HG03045 (cell line): Measurements from ENCODE around the gene PLCB3.

Experiments
- ATAC-seq: cut with Tn5 transposase; IDR thresholded peaks from one replicate; pipeline ENCODE4 v1.9.1; 2021; ENCODE audit warnings: mild to moderate bottlenecking, moderate library complexity; ENCODE audit not compliant: unreplicated experiment

The PLCB3 gene

DNA sequence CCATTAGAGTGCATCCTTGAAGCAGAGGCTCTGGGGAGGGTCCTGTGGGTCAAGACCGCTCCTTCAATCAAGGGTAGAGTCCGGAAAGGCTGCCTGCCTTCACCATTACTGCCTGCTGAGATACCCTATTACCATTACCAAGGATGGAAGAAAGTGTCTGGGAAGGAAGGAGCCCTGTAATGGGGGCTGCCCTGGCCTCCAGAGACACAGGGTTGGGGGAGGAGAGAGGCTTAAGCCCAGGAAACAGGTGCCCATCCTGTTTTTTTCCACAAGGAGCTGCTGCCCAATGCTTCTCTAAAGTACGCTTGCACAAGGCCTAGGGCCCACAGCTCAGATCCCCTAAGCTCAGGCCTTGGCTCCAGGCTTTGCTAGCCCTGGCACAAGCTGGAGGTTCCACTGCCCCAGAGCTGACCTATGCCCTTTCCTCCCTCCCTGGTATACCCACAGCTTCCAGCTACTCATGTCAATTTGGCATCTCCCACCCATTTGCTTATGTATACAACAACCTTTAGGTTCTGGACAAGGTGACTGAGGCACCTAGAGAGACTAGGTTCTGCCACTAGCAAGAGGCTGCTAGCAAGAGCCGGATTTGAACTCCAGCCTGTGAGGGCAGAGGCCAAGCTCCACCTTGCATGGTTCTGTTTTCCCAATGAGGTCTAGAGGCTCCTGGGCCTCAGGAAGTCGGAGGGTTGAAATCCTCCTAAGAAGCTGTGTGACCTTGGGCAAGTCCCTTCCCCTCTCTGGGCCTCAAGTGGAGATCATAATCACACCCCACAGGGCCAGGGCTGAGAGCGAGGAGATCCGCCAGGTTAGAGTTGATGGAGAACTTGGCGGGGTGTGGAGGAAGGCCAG lies 1.5 kb upstream of the PLCB3 start:
- no peak for ATAC-seq

- no peak for ATAC-seq
Observed at GRCh38 chr11:64250415-64251015, 815 bp upstream of the PLCB3 start.

DNA sequence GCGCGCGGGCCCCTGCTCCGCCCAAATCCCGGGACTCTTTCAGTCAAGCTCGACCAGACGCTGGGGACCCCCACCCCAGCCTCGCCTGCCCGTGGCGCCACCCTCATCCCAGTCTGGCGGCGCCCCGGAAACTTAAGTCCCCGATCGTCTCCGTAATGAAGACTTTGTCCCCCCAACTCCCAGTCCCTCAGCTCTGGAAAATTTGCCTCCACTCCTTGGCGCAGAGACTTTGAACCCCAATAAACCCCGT lies 348 bp downstream of the PLCB3 start:
- ATAC-seq, result no peak

DNA sequence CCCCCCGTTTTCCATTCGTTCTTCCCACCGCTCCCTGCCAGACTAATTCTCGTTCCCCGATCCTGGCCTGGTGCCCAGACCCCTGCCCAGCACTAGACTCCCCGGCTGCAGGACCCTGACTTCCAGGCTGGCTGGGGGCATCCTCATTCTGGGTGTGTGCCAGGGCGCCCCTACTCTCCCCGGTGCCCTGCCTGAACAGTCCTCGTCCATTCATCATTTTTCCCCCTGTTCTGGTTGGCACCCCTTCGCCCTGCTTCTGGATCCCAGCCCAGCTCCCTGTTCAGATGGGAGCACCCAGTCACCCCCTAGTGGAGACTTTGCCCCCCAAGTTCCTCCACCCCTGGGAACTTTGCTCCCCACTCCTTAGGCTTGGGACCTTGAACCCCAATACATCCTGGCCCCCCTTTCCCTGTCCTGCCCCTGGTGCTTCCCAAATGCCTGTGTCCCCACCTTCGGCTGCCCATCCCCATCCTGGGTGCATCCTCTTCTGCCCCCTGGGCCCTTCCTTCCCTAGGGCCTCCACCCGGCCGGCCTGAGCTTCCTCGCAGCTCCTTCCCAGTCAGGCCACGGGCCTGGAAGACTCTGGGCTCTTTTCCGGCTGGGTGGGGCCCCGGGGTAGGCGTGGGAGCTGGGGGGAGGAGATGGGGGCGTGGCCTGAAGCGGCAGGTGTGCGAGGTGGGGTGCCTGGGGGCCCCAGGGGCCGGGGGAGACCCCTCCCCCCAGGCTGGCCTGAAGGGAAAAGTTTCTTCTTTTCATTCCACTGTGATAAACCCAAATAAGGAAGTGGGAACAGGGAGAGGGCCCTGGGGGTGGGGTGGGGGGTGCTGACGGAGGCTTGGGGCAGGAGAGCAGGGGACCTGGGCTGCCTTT lies 908 bp downstream of the PLCB3 start:
- no peak for ATAC-seq

DNA sequence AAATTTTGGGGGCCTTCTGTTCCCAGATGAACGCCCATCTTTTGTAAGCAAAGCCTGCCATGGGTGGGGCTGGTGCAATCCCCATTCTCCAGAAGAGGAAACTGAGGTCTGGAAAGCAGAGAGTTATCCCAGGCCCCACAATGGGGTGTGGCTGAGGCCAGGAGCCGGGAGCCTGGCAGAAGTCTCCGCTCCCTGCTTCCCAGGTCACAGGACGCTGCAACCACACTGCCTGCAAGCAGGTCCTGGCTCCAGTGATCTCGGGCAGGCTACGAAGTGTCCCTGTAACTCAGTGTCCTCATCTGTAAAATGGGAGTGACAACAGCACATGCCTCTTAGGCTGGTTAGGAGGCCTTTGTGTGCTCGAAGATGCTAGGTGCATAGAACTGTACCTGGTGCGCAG lies 1.7 kb downstream of the PLCB3 start:
- no peak for ATAC-seq

- ATAC-seq, result no peak
Observed at GRCh38 chr11:64253481-64253880, 2.2 kb downstream of the PLCB3 start.

DNA sequence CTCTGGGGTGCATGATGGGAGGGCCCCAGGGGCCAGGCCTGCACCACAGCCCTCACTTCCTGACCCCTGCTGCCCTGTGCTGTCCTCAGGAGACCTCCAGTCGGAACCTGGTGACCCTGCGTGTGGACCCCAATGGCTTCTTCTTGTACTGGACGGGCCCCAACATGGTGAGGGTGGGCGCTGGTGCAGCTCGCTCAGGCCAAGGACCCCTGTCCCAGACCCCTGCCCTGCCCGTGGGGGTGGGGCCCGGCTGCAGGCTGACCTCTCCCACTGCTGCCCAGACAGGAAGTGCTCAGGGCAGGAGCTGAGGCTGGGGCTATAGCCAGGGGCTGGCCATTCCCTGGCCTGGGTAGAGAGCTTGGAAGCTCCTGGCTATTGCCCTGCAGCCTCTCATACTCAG lies 3.0 kb downstream of the PLCB3 start:
- ATAC-seq, result no peak

- no peak for ATAC-seq
Observed at GRCh38 chr11:64255135-64256128, 4.1 kb downstream of the PLCB3 start.

GRCh38 chr11:64256300-64256699 lies 5.0 kb downstream of the PLCB3 start:
- no peak for ATAC-seq

DNA sequence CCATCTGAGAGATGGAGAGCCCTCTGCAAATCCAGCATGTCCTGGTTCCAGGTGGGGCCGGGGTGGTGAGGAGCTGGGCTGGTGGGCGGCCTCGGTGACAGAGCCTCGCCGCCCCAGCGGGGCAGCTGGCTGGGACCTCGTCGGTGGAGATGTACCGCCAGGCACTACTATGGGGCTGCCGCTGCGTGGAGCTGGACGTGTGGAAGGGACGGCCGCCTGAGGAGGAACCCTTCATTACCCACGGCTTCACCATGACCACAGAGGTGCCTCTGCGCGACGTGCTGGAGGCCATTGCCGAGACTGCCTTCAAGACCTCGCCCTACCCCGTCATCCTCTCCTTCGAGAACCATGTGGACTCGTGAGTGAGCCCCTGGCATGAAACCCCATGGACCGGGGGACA lies 7.0 kb downstream of the PLCB3 start:
- ATAC-seq, result no peak

GRCh38 chr11:64258946-64259532 lies 7.7 kb downstream of the PLCB3 start:
- ATAC-seq, result no peak

GRCh38 chr11:64259533-64260067 lies 8.3 kb downstream of the PLCB3 start:
- ATAC-seq, result no peak

GRCh38 chr11:64260147-64260708 lies 8.9 kb downstream of the PLCB3 start:
- no peak for ATAC-seq

GRCh38 chr11:64261556-64262080 lies 10.3 kb downstream of the PLCB3 start:
- ATAC-seq, result no peak

DNA sequence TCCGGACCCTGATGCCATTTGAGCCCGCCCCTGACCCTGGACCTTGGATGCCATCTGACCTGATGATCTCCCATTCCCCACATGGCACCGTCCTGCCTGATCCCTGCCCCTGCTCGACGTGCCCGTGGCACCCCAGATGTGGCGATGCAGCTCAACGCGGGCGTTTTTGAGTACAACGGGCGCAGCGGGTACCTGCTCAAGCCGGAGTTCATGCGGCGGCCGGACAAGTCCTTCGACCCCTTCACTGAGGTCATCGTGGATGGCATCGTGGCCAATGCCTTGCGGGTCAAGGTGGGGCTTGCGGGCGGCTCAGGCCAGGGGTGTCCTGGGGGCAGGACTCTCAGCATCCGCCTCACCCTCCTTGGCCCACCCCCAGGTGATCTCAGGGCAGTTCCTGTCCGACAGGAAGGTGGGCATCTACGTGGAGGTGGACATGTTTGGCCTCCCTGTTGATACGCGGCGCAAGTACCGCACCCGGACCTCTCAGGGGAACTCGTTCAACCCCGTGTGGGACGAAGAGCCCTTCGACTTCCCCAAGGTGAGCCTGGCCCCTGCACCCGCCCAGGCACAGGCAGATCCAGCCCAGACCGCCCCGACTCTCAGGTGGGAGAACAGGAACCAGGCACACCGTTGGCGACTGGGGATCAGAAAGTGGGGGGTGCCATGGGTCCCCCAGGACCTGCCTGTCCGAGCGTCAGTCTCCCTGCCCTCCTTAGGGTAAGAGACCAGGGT lies 11.1 kb downstream of the PLCB3 start:
- no peak for ATAC-seq

DNA sequence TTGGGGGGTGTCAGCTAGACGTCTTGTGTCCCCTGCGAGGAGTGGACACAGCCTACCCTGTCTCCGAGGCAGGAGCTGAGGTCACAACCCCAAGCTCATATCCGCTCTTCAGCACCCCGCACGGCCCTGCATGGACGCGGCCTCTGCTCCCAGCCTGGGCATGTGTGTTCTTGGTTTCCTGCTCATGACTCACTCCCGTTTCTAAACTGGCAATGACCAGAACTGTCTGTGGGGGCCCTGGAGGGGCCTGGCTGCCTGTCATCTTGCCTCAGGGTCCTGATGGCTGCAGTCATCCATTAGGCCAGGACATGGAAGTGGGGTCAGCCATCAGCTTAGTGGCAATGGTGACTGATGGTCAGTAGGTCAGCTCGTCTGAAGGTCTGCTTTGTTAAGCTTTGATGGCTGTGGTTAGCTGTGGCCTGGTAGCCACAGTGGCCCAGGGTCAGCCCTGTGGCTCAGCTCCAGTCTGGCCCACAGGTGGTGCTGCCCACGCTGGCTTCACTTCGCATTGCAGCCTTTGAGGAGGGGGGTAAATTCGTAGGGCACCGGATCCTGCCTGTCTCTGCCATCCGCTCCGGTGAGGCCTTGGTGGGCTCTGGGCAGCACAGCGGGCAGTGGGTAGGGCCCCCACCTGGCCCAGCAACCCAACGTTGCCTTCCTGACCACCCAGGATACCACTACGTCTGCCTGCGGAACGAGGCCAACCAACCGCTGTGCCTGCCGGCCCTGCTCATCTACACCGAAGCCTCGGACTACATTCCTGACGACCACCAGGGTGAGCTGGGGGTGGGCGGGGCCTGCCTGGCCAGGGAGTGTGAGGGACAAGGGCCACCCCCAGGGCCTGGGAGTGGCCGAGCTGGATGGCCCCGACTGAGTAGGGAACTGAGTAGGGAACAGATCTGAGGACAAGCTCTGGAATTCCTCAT lies 12.0 kb downstream of the PLCB3 start:
- ATAC-seq, result no peak

DNA sequence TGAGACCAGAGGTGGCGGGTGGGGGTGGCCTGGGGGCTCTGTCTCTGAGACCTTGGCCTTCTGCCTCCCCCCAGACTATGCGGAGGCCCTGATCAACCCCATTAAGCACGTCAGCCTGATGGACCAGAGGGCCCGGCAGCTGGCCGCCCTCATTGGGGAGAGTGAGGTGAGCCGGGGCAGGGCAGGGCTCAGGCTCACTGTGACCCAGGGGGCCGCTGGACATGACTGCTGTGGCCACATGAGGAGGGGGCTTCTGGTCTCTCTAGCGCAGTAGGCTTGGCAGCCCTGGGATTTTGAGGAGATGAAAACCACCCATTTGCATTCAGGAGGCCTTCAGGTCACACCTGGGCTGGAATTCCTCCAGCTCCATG lies 12.6 kb downstream of the PLCB3 start:
- ATAC-seq, result no peak

DNA sequence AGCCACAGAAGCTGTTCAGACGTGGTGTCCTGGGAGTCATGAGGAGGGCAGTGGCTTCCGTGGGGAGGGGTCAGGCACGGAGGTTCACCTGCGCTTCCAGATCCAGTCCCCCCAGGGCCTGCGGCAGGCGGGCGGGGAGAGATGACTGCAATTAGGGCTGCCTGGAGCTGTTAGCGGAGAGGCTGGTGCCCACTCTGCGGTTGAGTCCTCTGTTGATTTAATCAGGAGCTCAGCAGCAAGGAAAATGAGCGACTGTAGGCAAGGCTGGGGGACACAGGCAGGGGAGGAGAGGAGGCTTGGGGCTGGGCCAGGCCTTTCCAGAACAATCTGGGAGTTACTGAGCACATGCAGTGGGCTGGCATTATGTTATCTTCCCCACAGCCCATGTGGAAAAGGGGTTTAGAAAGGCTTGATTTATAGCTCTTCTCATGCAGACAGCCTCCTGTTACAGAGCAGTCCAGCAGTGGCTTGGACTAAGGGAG lies 13.1 kb downstream of the PLCB3 start:
- ATAC-seq, result no peak
